Spleen (tissue), 11 donors: ENCODE measurements around the gene KRR1. TPM values are rescaled to one million over a fixed set of nuclear protein-coding genes. Genes with fewer than 3 reads are reported as not detected.
"Not testable (repeated sequence)": the region's sequence is repeated elsewhere in the genome, so short reads cannot be mapped to it uniquely, and the experiment has no call there.

ENCODE experiments used
- DNase-seq: peaks from one replicate; pipeline ENCODE4 v3.0.0-alpha.2; 2020
- H3K27ac ChIP-seq, 8 donors: fragments of 200-600 bp; sonication (generic) in 7 of 8; 1 replicate in 4 of 8; 2 replicates in 4 of 8; pipeline versions ENCODE4 v1.5.0 to v1.8.0; 2016 to 2021; ENCODE audit warnings: inconsistent platforms in 4 of 8, mild to moderate bottlenecking in 4 of 8, moderate library complexity in 1 of 8
- H3K27me3 ChIP-seq, 7 donors: fragments of 200-600 bp; sonication (generic) in 6 of 7; replicated peaks in 1 of 7; 1 replicate in 4 of 7; 2 replicates in 3 of 7; pipeline versions ENCODE4 v1.5.0 to v1.8.0; 2016 to 2021; ENCODE audit warnings: inconsistent platforms in 3 of 7, mild to moderate bottlenecking in 1 of 7
- H3K36me3 ChIP-seq, 6 donors: fragments of 200-600 bp; sonication (generic) in 5 of 6; 1 replicate in 4 of 6; 2 replicates in 2 of 6; pipeline versions ENCODE4 v1.5.0 to v1.8.0; 2016 to 2021; ENCODE audit warnings: inconsistent platforms in 2 of 6
- H3K4me1 ChIP-seq, 6 donors: fragments of 200-600 bp; sonication (generic) in 5 of 6; 1 replicate in 3 of 6; 2 replicates in 3 of 6; pipeline versions ENCODE4 v1.5.0 to v1.8.0; 2016 to 2021; ENCODE audit warnings: inconsistent platforms in 3 of 6
- H3K4me3 ChIP-seq, 8 donors: fragments of 200-600 bp; sonication (generic) in 7 of 8; 1 replicate in 4 of 8; 2 replicates in 4 of 8; pipeline versions ENCODE4 v1.5.0 to v1.8.0; 2016 to 2021; ENCODE audit warnings: inconsistent platforms in 4 of 8, mild to moderate bottlenecking in 4 of 8, moderate library complexity in 2 of 8
- H3K9me3 ChIP-seq, 8 donors: fragments of 200-600 bp; sonication (generic) in 7 of 8; 1 replicate in 4 of 8; 2 replicates in 4 of 8; pipeline versions ENCODE4 v1.5.0 to v1.8.0; 2016 to 2021; ENCODE audit warnings: inconsistent platforms in 4 of 8
- CTCF ChIP-seq, 11 experiments: fragments of 200-600 bp in 7 of 11; fragments of 450-650 bp in 4 of 11; sonication (generic) in 4 of 11; IDR thresholded peaks in 8 of 11; conservative IDR thresholded peaks in 3 of 11; 1 replicate in 7 of 11; 2 replicates in 4 of 11; pipeline versions ENCODE4 v1.4.0 to v1.8.0; 2016 to 2021; ENCODE audit warnings: antibody characterized with exemption in 11 of 11, inconsistent platforms in 4 of 11, mild to moderate bottlenecking in 1 of 11
- POLR2A ChIP-seq, 3 donors: fragments of 450-650 bp; IDR thresholded peaks; one replicate each; pipeline ENCODE4 v1.5.1; 2017; ENCODE audit warnings: antibody characterized with exemption in 3 of 3, mild to moderate bottlenecking in 1 of 3
- POLR2AphosphoS5 ChIP-seq, 3 donors: sonication (generic); formaldehyde crosslinking; IDR thresholded peaks; one replicate each; pipeline ENCODE4 v1.5.1; 2017; ENCODE audit warnings: antibody characterized with exemption in 3 of 3
- WGBS, 5 donors: extraction: QIAGEN DNeasy Blood & Tissue Kit in 3 of 5; methylation state at CpG; one replicate each; pipeline versions ENCODE4 v1.1.5 to v1.1.7; 2013 to 2018; 5-methylcytosine and 5-hydroxymethylcytosine counted together
- intact Hi-C: fragments of 100-400 bp; cut with DNase I; formaldehyde crosslinking; loops from one replicate; pipeline ENCODE4 v1.15.0; 2023; ENCODE audit warnings: low total_unique reads
- polyA plus RNA-seq, 3 donors: library from polyadenylated mRNA; stranded (reverse); fragments of 200-250 nt; gene quantifications; one replicate each; pipeline ENCODE4 v1.2.1, GENCODE V29; 2013
- total RNA-seq, 7 donors: library from RNA; depleted of rRNA in 3 of 7; stranded (reverse); fragments of >200 nt in 3 of 7; fragmentation: NEBNext Ultra II Directional in 4 of 7; extraction: Animal tissue kit (Norgen Biotek cat#: 25700) in 4 of 7; gene quantifications; one replicate each; pipeline versions ENCODE4 v1.1.0 to v1.2.1, GENCODE V29; 2016 to 2021
- donor health status: healthy with polysubstance abuse.
- donor health status: DM: no; HTN: no; CAD: no; lungs with moderate emphysema.
- donor health status: DM: no; HTN: no; CAD: no.
- donor health status: Bipolar disorder and iron deficiency.
- donor health status: healthy.
- donor health status: DM: no; HTN: no; CAD: no.
- donor health status: DM: yes; HTN: yes; CAD: no.

Gene KRR1
- total and polyA plus RNA-seq, 10 donors, result 11.2 to 51.2 (median 43.0) TPM

GRCh38 chr12:75528272-75528671 is 16.9 kb upstream of the KRR1 start:
- H3K9me3 ChIP-seq, result no peaks in the 10 kb centered on the region
- no peak overlapping the region for H3K27ac ChIP-seq
- intact Hi-C loops, result loop anchor here (10.0 kb wide), 1 partner anchor 817 kb away; the partner anchor contains the start of gene BBS10
- no peaks in the 10 kb centered on the region for H3K27me3 ChIP-seq
- peaks cover 0 to 9% (median 7%) of the 10 kb centered on the region in 6 donors for H3K4me1 ChIP-seq
- DNase-seq, result no peak
- no peaks in the 10 kb centered on the region for H3K36me3 ChIP-seq
- TF ChIP-seq POLR2AphosphoS5 (IDR thresholded peaks at IDR 0.05) (no peak), POLR2A (IDR thresholded peaks at IDR 0.05) (no peak), CTCF (IDR thresholded peaks at IDR 0.05 in 8 of 11, conservative IDR thresholded peaks at IDR 0.05 in 3 of 11) (no peak)
- H3K4me3 ChIP-seq, result no peak overlapping the region
- WGBS, 5 donors, result 46 to 59% (median 51%) methylated on average over 2 of the region's 2 CpGs

- intact Hi-C loops, result loop anchor here (10.0 kb wide), 1 partner anchor 818 kb away; the partner anchor contains the start of gene BBS10
- no peak for DNase-seq
- WGBS, 5 donors, result 20 to 34% (median 20%) methylated on average over 3 to 4 of the region's 4 CpGs
- no peak overlapping the region for H3K27ac ChIP-seq
- peaks cover 0 to 4% (median 0%) of the 10 kb centered on the region in 7 donors for H3K27me3 ChIP-seq
- TF ChIP-seq POLR2A (IDR thresholded peaks at IDR 0.05) (no peak), POLR2AphosphoS5 (IDR thresholded peaks at IDR 0.05) (no peak), CTCF (IDR thresholded peaks at IDR 0.05 in 8 of 11, conservative IDR thresholded peaks at IDR 0.05 in 3 of 11) (peak in 10 of 11 experiments; percentile 30 to 71 (median 64))
- H3K4me1 ChIP-seq, result peaks cover 0 to 9% (median 7%) of the 10 kb centered on the region in 6 donors
- H3K36me3 ChIP-seq, result no peaks in the 10 kb centered on the region
- no peaks in the 10 kb centered on the region for H3K9me3 ChIP-seq
- no peak overlapping the region for H3K4me3 ChIP-seq
These were observed 15.5 kb upstream of the KRR1 start for GRCh38 chr12:75526655-75527511.

- Histone ChIP-seq H3K27me3 (peaks cover 0 to 4% (median 0%) of the 10 kb centered on the region in 7 donors), H3K36me3 (no peaks in the 10 kb centered on the region), H3K27ac (no peak overlapping the region), H3K4me1 (peaks cover 0 to 9% (median 7%) of the 10 kb centered on the region in 6 donors), H3K9me3 (peaks cover 0 to 4% (median 0%) of the 10 kb centered on the region in 8 donors), H3K4me3 (no peak overlapping the region)
- 37 to 69% (median 56%) methylated on average over 1 of the region's 1 CpG for WGBS, 5 donors
- no peak for TF ChIP-seq POLR2AphosphoS5 (IDR thresholded peaks at IDR 0.05)
- TF ChIP-seq POLR2A (IDR thresholded peaks at IDR 0.05), result no peak
- no peak for TF ChIP-seq CTCF (IDR thresholded peaks at IDR 0.05 in 8 of 11, conservative IDR thresholded peaks at IDR 0.05 in 3 of 11)
- intact Hi-C loops, result loop anchor here (2.0 to 10.0 kb wide), 2 partner anchors 508 to 820 kb away; partner anchors contain the start of gene BBS10
- DNase-seq, result no peak
These were observed 13.9 kb upstream of the KRR1 start for GRCh38 chr12:75525263-75525662.

DNA sequence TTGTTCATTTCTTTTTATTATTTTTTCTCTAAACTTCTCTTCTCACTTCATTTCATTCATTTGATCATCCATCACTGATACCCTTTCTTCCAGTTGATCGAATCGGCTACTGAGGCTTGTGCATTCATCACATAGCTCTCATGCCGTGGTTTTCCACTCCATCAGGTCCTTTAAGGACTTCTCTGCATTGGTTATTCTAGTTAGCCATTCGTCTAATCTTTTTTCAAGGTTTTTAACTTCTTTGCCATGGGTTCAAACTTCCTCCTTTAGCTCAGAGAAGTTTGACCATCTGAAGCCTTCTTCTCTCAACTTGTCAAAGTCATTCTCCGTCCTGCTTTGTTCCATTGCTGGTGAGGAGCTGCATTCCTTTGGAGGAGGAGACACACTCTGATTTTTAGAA is 10.7 kb upstream of the KRR1 start:
- not testable (repeated sequence) for H3K4me1 ChIP-seq, H3K27me3 ChIP-seq, H3K27ac ChIP-seq, DNase-seq, H3K36me3 ChIP-seq, H3K4me3 ChIP-seq, H3K9me3 ChIP-seq
- 83 to 96% (median 88%) methylated on average over 5 of the region's 5 CpGs for WGBS, 5 donors
- intact Hi-C loops, result loop anchor here (10.0 kb wide), 1 partner anchor 823 kb away; the partner anchor contains the start of gene BBS10

DNA sequence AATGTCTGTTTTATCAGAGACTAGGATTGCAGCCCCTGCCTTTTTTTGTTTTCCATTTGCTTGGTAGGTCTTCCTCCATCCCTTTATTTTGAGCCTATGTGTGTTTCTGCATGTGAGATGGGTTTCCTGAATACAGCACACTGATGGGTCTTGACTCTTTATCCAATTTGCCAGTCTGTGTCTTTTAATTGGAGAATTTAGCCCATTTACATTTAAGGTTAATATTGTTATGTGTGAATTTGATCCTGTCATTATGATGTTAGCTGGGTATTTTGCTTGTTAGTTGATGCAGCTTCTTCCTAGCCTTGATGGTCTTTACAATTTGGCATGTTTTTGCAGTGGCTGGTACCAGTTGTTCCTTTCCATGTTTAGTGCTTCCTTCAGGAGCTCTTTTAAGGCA is 9.8 kb upstream of the KRR1 start:
- H3K27me3 ChIP-seq, H3K4me3 ChIP-seq, H3K4me1 ChIP-seq, H3K36me3 ChIP-seq, H3K27ac ChIP-seq, H3K9me3 ChIP-seq, DNase-seq: not testable (repeated sequence)
- intact Hi-C loops, result loop anchor here (10.0 kb wide), 1 partner anchor 824 kb away; the partner anchor contains the start of gene BBS10
